NT2/D1 (cell line): ENCODE measurements around the gene KDM4B.

Experiments used
- SUZ12 ChIP-seq: IDR thresholded peaks from 2 replicates; pipeline ENCODE4 v1.6.1; 2011; ENCODE audit not compliant: insufficient read length, insufficient read depth; ENCODE audit errors: extremely low read depth
- YY1 ChIP-seq: IDR thresholded peaks from 2 replicates; pipeline ENCODE4 v1.6.1; 2011; ENCODE audit not compliant: insufficient read length, insufficient read depth
- ZNF274 ChIP-seq: IDR thresholded peaks from 2 replicates; pipeline ENCODE4 v1.6.1; 2011; ENCODE audit warnings: mild to moderate bottlenecking, low read depth, low read length

DNA sequence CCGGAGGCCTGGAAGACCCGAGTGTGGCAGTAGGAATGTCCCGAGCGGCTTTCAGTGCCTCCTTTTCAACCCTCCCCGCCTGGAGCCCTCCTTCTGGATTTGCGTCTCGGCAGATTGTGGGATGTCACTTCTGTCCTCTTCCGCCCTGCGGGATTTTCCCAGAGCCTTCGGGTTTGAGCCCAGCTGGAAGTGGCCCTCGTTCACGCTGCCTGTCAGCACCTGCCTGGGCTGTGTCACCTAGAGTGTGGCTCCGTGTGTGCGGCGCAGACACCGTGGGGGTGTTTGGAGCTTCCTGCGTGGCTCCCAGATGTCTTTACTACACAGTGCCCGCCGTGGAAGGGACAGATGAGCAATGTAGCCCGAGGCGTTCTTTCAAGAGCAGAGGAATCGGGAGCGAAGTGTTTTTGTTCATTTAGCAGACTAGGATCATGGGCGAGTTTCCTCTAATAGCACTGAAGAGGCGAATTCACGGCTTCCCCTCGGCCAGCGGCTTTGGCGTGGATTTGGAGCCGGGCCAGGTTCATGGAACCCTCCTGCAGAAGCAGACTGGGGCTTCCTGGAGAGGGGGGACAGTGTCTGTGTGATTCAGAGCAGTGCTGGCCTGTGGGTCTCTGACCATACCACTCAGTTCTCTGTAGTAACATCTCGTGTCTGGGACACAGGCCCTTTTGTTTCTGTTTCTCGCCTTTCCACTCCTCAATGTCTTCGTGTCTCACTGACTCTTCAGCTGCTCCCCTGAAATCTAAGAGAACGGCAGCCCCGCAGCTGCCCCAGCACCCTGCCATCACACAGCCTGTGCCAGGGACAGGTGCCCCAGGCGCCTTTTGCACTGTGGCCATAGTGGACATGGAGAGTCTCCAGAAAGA, 68.0 kb downstream of the KDM4B start:
- no peak for TF ChIP-seq YY1
- TF ChIP-seq ZNF274: no peak
- TF ChIP-seq SUZ12: no peak
